GM06990 (cell line): Measurements from ENCODE around the gene OAT.

Source experiments
- DNase-seq: peaks from one replicate; pipeline ENCODE4 v3.0.0-alpha.2; 2011; ENCODE audit not compliant: insufficient read length; ENCODE audit errors: extremely low read depth
- H3K27me3 ChIP-seq: replicated peaks from 2 replicates; pipeline ENCODE4 v1.6.0; 2011; ENCODE audit warnings: low read length; ENCODE audit not compliant: control insufficient read depth, insufficient read depth
- H3K36me3 ChIP-seq: 2 replicates; pipeline ENCODE4 v1.5.1; 2011; ENCODE audit warnings: low read length; ENCODE audit not compliant: control insufficient read depth, insufficient read depth
- H3K4me3 ChIP-seq: replicated peaks from 2 replicates; pipeline ENCODE4 v1.5.1; 2011; ENCODE audit warnings: low read depth, mild to moderate bottlenecking, control low read depth, low read length
- CTCF ChIP-seq: IDR thresholded peaks from 2 replicates; pipeline ENCODE4 v1.5.1; 2011; ENCODE audit warnings: low read length, control low read depth, mild to moderate bottlenecking, inconsistent platforms; ENCODE audit not compliant: insufficient read depth, poor library complexity, severe bottlenecking

Gene OAT

GRCh38 chr10:124392626-124393342, 25.9 kb downstream of the OAT start:
- no peak for DNase-seq

GRCh38 chr10:124390471-124391187, 28.1 kb downstream of the OAT start:
- no peak for TF ChIP-seq CTCF
- Histone ChIP-seq H3K27me3 (no peaks in the 10 kb centered on the region), H3K36me3 (no peaks in the 10 kb centered on the region), H3K4me3 (no peak overlapping the region)
- no peak for DNase-seq

More at GRCh38 chr10:124392626-124393342, 25.9 kb downstream of the OAT start:
- H3K4me3 ChIP-seq: no peak overlapping the region
- no peaks in the 10 kb centered on the region for H3K27me3 ChIP-seq
- no peak for TF ChIP-seq CTCF
- no peaks in the 10 kb centered on the region for H3K36me3 ChIP-seq

- Histone ChIP-seq H3K4me3 (no peak overlapping the region), H3K27me3 (no peaks in the 10 kb centered on the region; the same call in 1 of the 2 replicates), H3K36me3 (no peaks in the 10 kb centered on the region)
- no peak for TF ChIP-seq CTCF
- no peak for DNase-seq
These were observed 28.9 kb downstream of the OAT start for GRCh38 chr10:124389613-124390361.

- H3K36me3 ChIP-seq: no peaks in the 10 kb centered on the region
- peak overlapping the region; percentile 21; the same call in 1 of the 2 replicates for H3K4me3 ChIP-seq
- peak; percentile 83 for TF ChIP-seq CTCF
- no peaks in the 10 kb centered on the region; the same call in 1 of the 2 replicates for H3K27me3 ChIP-seq
- DNase-seq: peak; percentile 87
These were observed 29.7 kb downstream of the OAT start for GRCh38 chr10:124388823-124389612.

GRCh38 chr10:124388476-124388822, 30.3 kb downstream of the OAT start:
- no peaks in the 10 kb centered on the region; the same call in 1 of the 2 replicates for H3K27me3 ChIP-seq
- TF ChIP-seq CTCF: no peak
- H3K36me3 ChIP-seq: no peaks in the 10 kb centered on the region
- no peak for DNase-seq
- H3K4me3 ChIP-seq: no peak overlapping the region
